Islet of Langerhans (tissue), 1 donor: ENCODE results near the gene NDUFAF2.
"Not testable (repeated sequence)": the region's sequence is repeated elsewhere in the genome, so short reads cannot be mapped to it uniquely, and the experiment has no call there.

ENCODE experiments used
- FAIRE-seq: peaks from one replicate; lab custom pipeline; 2011; peaks lifted over from hg19 to GRCh38; lab: Jason Lieb, UNC

The NDUFAF2 gene, protein sequence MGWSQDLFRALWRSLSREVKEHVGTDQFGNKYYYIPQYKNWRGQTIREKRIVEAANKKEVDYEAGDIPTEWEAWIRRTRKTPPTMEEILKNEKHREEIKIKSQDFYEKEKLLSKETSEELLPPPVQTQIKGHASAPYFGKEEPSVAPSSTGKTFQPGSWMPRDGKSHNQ

DNA sequence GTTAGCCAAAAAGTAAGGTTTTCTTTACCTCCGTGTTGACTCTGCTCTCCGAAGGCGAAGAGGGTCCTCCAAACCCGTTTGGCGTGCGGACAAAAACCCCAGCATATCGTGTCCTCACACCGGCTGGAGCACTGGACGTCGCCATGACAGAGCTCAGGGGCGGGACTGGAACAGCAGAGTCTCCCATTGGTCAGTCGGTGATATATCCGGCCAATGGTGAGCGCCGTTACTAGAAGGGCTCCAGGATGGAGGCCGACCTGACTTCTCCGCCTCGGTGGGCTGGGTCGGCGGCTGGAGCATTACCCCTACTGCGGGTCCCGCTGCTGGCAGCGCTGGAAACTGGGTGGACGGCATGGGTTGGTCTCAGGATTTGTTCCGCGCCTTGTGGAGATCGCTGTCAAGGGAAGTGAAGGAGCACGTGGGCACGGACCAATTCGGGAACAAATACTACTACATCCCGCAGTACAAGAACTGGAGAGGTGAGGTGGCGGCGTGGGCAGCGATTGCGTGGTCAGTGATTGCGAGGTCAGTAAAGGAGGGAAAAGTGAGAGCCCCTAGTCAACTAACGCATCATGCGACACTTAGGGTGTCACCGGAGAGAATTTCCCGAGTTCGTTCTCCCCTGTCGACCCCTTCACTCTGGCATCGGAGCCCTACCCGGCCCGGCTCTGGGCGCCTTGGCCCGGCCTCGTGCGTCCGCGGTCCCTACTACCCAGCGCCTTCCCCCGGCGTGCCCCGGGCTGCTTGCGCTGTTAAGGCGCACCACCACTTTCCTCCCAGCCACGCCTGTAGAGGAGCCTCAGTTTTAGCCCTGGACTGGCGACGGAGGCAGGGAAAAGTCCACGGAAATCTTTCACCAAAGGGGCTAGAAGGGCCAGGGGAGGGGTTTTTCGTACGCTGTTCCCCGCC is at the start of gene NDUFAF2, which contains the start of gene ERCC8:
TSS of gene NDUFAF2 (plus strand) at position 302 of the 909 bp plus-strand sequence. CDS start at position 353, 51 bp downstream.
TSS of gene ERCC8 (minus strand) at position 167 of the 909 bp plus-strand sequence. CDS start at position 105, 62 bp downstream.
- FAIRE-seq: peak; percentile 27

DNA sequence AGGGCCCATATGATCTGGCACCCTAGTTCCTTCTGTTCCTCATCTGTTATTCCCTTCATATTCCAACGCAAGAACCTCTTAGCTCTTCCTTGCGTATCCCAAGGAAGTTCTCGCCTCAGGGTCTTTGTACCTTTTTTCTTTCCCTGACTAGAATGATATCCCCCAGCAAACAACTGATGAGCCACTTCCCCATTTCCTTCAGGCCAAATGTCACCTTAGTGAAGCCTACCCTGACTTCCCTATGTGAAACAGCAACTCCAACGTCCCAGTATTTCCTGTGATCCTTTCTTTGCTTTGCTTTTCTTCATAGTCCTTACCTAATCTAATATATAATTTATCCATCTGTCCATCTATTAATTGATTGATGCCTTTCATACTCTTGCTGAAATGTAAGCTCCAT is 48.0 kb upstream of the NDUFAF2 start:
- no peak for FAIRE-seq

- FAIRE-seq: no peak
Measured at GRCh38 chr5:60903356-60903755, 41.6 kb upstream of the NDUFAF2 start.

- FAIRE-seq: peak; percentile 70
Measured at GRCh38 chr5:60916646-60917045, 28.4 kb upstream of the NDUFAF2 start.

GRCh38 chr5:60918466-60918865 is 26.5 kb upstream of the NDUFAF2 start:
- no peak for FAIRE-seq

DNA sequence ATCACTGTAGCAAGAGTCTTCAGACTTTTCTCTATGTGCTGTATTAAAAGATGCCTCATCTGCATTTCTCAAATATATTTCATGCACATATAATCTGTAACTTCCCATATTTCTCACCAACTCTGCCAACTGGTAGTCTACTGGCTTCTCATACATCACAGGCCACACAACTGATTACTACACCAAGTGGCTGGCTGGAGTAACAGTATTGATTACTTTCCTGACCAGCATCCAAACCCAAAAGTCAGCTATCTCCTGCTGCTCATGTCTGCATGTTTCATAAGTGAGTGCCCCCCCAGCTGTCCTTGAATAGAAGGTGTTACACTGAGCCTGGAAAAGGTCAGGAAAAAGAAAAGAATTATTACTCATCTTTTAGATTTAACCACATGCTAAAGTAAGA is 17.6 kb upstream of the NDUFAF2 start:
- FAIRE-seq: no peak

DNA sequence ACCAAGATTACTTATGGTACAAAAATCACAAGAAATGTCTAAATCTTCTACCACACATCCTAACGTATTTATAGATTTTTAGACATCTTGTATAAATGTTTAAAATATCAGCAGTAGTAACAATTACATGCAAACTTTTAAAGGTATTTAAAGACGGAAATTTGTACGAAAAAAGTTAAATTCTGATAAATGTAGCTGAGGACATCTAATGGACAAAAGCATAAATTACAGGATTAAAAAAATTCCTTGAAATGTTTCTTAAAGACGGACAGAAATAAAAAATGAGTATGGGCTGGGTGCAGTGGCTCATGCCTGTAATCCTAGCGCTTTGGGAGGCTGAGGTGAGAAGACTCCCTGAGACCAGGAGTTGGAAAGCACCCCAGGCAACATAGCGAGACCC is 16.0 kb upstream of the NDUFAF2 start:
- peak; percentile 81 for FAIRE-seq

DNA sequence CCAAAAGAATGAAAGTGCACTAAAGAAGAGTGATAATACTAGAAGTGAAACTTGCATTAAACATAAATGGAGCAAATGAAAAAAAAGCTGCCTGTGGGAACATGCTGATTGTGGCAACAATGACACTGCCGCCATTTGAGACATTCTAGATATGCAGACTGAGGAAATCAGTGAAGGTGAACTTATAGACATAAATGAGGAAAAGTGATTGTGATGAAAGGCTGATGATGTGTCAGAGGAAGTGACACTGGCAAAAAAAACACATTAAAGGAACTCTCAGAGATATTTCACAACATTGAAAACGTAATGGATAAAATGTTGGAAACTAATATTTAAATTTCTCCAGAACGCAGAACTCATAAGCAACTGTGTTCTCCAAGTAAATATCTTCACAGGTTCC is 1.4 kb upstream of the NDUFAF2 start:
- no peak for FAIRE-seq

DNA sequence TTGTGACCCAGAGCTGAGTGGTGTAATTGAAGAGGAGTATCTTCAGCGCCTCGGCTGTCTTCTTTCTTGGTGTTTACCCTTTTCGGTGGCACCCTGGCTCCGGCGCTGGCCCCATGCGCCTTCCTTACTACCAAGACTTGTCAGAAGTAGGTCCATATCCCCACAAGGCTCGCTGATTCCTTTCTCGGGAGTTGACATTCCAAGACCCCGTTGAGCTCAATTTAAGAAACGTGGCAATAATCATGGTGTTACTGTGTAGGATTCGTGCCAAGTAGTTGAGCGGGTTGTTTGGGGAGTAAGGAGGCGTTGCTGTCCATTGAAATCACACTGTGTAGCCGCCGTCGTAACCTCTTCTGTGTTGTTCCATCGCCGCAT is 795 bp downstream of the NDUFAF2 start:
- no peak for FAIRE-seq

DNA sequence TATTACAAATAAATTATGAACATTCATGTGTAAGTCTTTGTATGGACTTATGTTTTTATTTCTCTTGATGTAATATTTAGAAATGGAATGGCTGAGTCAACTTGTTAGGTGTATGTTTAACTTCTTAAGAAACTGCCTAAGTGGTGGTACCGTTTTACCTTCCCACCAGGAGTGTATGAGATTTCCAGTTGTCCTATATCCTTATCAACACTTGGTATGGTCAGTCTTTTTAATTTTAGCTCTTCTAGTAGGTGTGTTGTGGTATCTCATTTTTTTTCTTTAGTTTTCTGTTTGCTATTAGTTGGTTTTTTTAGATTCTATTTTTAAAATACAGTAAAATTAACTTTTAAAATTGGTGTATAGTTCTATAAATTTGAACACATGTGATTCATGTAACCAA is 3.7 kb downstream of the NDUFAF2 start:
- no peak for FAIRE-seq

DNA sequence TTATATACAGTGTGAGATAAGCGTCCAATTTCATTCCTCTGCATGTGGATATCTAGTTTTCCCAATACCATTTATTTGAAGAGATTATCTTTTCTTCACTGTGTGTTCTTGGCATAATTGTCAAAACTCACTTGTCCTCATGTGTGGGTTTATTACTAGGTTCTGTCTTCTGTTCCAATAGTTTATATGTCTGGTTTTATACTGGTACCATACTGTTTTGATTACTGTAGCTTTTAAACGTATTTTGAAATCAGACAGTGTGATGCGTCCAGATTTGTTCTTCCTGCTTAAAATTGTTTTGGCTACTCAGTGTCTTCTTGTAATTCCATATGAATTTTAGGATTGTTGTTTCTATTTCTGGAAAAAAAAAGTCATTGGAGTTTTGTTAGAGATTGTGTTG is 10.2 kb downstream of the NDUFAF2 start:
- peak; percentile 45 for FAIRE-seq

DNA sequence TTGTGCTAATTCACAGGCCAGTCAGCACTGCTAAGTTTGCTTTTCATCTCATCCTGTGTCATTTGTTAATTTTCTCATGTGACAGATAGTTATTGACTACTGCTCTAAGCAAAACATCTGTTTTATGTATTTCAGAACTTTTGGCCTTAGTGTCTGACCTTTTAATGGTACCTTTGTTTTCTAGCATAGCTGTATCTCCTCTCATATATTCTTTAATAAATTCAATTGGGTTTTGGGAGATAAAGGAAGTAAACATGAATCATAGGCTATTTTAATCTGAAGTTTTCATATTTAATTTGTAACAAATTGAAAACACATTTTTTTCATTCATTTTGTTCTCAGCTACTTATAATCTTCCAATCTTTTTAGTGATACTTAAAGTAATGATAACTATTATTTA is 13.1 kb downstream of the NDUFAF2 start:
- FAIRE-seq: no peak

DNA sequence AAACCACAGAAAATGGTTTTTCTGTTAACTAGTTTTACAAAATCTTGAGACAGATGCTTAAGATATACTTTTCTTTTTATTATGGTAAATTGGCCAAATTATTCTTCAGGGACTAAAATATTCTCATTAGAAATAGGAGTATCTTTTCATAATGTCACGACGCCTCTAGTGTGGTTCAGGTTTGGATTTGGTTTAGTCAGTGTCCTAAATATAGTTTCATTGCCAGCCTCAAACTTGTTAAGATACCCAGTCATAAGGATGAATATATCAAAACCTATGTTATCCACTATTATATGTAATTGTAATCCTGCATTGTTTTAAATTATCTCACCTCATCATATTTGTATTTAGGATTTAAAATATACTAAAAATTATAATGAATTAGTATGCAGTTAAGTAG is 13.7 kb downstream of the NDUFAF2 start:
- no peak for FAIRE-seq

DNA sequence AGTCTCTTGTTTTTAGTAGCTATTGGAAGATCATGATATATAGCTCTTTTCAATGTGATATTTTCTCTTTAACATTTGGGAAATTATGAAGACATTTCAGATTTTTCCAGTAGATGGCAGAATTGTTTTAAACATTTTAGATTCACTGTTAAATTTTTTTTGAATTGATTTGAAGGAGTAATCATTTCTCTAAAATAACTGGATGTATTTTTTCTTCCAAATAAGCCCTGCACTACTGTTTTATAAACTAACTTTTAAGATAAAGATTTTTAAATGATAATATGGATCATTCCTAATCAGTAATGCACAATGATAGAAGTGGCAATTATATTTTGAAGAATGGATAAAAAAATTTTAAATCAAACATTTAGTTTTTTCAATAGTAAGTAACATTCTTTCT is 14.2 kb downstream of the NDUFAF2 start:
- FAIRE-seq: peak; percentile 99

GRCh38 chr5:60960591-60960990 is 15.6 kb downstream of the NDUFAF2 start:
- peak; percentile 98 for FAIRE-seq

DNA sequence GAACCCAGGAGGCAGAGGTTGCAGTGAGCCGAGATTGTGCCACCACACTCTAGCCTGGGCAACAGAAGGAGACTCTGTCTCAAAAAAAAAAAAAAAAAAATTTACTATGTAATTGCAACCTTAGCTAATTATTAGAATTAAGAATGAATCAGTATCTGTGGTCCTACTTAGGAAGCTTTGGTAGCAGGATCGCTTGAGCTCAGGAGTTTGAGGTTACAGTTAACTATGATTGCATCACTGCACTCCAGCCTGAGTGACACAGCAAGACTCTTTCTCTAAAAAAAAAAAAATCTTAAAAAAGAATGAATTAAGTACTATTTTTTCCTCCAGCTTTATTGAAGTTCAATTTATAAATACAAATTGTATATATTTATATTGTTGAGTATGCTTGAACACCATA is 16.7 kb downstream of the NDUFAF2 start:
- no peak for FAIRE-seq

GRCh38 chr5:60972231-60972630 is 27.2 kb downstream of the NDUFAF2 start:
- FAIRE-seq: no peak

GRCh38 chr5:60977956-60978737 is 33.1 kb downstream of the NDUFAF2 start:
- no peak for FAIRE-seq

GRCh38 chr5:60978968-60979367 is 34.0 kb downstream of the NDUFAF2 start:
- FAIRE-seq: no peak

DNA sequence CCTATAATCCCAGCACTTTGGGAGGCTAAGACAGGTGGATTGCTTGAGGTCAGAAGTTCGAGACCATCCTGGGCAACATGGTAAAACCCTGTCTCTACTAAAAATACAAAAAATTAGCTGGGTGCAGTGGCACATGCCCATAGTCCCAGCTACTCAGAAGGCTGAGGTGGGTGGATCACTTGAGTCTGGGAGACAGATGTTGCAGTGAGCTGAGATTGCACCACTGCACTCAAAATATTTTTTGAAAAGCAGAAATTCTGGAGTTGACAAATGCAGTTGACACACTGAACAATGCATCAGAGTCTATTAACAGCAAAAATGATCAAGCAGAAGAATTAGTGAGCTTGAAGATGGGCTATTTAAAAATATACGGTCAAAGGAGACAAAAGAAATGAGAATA is 35.5 kb downstream of the NDUFAF2 start:
- no peak for FAIRE-seq

GRCh38 chr5:60982127-60982526 is 37.1 kb downstream of the NDUFAF2 start:
- FAIRE-seq: not testable (repeated sequence)

GRCh38 chr5:60989790-60990189 is 44.8 kb downstream of the NDUFAF2 start:
- FAIRE-seq: no peak

DNA sequence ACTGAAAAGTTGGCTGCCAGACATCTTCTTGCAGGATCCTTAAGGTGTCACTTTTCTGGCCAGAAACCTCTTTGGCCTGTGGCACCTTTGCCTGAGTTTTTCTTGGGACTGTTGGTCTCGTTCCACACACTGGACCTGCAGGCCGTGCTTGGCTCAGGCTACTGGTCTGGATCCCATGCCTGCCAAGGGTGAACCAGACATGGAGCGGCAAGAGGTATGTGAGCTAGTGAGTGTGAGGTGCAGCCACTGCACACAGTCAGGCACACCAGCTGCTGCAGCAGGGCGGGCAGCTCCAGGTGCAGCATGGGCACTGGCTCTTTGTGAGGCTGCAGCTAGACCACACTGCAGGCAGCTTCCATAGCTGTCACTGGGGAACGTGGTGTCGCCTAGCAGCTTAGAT is 47.9 kb downstream of the NDUFAF2 start:
- no peak for FAIRE-seq
